IPS DF 19.7 (cell line): ENCODE data around the gene FAAP100.

Source experiments
- DNase-seq: peaks from one replicate; pipeline ENCODE4 v3.0.0-alpha.2; 2013; ENCODE audit warnings: low read depth, low spot score

The FAAP100 gene

DNA sequence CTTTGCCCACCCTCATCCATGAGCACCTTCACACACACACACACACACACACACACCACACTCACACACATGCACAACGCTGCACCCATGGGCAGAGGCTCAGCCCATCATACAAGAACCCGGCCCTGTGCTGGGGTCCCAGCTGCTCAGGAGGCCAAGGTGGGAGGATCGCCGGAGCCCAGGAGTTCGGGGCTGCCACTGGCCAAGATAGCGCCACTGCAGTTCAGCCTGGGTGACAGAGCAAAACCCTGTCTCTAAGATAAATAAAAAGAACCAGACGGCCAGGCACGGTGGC lies 27.3 kb downstream of the FAAP100 start:
- no peak for DNase-seq

DNA sequence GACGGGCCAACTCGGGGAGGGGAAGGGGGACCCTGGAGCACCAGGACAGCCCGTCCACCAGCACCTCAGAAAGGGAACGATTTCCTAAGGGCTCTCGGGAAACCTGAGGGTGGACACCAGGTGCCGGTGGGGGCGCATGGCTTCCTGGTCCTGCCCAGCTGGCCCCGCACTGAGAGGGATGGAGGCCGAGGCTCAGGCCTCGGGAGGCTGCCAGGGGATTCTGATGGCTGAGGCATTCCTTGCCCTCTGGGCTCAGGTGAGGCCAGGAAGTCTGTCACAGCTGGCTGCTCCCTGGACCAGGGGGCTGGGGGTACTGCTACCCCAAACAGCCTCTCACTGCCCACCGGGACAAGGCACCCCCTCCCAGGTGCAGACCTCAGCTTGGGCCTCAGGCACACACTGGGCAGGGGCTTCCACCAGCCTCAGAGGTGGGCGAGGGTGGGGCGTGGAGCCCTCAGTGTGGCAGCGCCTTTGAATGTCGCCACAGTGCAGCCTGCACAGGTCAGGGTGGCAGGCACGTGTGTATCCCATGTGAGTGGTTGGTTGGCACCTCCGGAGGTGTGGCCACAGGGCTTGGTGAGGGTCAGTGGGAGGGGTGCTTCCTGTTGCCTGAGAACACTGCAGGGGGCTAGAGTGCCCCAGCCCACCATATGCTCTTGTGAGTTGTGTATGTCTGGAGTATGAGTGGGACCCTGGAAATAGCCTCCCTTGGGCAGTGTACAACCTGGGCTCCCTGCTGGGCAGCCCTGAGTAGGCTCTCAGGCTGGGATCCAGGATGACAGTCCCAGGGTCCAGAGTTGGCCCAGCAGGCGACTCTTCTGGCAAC lies 27.9 kb downstream of the FAAP100 start:
- DNase-seq, result no peak

DNA sequence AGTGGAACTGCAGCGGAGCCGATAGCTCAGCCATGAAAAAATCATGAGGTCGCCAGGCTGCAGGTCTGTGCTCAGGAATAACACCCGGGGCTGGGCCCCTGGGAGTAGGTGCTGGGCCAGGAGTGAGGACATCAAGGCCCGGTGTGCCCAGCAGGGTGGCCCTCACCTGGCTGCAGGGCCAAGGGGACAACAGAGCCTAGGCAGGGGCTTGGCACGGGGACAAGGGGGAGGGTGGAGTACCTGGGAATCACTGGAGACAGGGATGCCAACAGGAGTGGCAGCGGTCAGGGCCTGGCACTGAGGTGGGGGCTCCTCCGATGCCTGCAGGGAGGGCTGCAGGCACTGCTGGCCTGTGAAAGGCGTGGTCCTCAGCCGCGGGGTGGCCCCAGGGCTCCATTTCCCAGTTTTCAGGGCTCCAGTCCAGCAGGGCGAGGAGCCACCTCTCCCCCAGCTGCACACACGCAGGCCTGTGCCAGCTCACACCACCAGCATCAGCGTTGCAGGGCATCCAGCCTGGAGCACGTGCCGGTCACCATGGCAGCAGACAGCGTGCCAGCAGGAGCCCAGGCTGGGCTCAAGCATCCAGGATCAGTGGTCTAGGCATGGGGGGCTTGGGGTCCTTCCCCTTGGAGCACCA lies 28.6 kb downstream of the FAAP100 start:
- DNase-seq, result no peak

DNA sequence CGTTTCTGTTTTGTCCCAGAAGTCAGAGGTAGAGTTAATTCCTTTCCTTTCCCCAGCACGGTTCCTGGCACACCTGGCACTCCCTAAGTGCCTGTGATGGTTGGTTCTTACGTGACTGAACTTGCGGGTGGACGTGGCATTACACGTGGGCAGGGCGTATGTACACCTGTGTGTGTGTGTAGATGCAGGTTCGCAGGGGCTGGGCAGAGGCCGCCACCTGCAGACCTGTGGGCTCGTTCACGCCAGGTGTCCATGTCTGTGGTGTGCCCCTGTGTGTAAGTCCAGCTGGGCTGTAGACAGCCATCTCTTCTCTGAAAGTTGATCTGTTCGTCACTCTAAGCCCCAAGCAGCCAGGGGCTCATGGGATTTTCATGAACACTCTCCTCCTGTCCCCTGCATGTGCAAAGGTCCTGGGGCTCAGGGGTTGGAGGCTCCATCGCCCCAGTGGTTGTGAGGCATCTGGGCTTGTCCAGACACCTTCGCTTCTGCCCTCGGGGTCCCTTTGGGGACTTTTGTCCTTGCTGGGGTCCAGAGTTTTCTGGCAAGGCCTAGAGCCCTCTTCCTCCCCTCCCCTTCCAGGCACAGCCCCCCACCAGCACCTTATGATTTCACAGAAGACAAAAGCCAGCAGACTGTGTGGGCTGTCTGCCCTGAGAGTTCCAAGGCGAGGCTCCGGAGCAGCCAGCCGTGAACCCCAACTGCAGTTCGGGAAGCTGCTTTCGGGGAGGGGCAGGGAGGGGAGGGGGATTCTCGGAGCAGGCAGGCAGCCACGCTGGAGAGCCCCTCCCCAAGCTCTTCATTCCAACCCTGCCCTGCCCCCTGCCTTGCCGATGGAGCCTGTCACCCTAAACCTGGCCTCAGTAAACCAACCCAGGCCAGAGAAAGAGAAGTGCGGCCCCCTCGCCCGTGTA lies 29.4 kb downstream of the FAAP100 start:
- no peak for DNase-seq

DNA sequence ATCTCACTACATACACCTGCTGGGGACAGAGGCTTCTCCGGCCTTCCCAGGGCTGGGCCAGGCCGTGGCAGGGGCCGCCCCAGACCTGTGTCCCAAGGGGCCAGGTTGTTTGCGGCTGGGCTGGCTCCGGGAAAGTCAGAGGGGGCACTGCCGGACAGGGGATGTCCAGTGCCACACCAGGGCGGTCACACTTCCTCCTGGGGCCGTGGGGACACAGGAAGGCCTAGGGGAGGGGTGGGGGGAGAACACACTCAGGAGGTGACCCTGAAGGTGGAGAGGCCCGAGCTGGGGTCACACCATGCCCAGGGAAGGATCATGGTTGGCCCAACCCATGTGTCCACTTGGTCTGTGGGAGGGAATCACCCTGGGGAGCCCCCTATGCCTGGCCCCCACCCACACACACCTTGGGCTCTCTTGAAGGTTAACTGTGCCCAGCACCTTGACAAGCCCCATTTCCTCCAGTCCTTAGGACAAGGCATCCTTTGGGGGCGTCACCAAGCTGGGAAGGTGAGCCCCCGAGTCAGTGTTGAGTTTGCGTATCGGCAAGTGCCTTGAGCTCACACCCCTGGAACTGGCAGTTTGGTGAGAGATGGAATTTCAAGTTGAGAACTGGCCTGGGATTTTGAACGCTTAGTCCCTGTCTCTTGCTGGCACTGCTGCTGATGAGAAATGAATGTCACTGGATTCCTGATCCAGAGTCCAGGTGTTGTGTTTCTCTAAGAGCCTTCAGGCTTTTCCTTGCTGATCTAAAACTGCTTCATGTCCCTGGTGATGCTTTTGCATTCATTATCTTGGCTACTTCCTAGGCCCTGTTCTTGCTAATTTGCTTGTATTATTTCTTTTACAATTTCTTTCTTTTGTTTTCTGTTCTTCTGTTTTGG lies 31.9 kb downstream of the FAAP100 start:
- no peak for DNase-seq

DNA sequence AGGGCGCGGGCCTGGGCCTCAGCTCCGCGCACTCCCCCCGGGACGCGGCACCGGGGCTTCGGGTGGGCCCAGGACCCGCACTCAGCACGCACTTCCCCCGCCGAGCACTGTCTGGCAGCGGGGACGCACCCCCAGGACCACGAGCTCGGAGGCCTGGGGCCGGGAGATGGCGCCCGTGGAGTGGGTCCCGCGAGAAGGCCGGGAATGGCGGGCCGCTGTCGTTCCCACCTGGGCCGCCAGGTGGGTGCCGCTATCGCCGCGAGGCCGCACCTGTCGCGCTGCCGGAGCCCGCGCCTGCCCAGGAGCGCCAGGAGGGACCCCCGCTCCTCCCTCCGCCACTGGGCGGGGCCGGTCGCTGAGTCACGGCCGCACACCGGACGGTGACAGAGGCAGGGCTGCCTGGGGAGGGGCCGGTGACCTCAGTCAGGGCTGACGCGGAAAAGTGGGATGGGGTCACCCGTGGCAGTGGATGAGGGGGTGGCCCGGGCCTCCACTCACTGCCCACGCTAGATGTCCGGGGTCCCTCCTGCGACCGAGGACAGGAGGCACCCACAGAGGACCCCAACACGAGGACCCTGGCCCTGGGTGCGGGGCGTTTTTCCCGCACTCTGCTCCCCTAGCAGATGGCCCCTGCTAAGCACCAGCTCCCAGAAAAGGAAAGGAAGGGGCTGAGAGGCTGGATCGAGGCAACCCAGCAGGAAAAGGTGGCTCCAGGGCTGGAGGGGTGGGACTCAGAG lies 32.7 kb downstream of the FAAP100 start:
- no peak for DNase-seq

DNA sequence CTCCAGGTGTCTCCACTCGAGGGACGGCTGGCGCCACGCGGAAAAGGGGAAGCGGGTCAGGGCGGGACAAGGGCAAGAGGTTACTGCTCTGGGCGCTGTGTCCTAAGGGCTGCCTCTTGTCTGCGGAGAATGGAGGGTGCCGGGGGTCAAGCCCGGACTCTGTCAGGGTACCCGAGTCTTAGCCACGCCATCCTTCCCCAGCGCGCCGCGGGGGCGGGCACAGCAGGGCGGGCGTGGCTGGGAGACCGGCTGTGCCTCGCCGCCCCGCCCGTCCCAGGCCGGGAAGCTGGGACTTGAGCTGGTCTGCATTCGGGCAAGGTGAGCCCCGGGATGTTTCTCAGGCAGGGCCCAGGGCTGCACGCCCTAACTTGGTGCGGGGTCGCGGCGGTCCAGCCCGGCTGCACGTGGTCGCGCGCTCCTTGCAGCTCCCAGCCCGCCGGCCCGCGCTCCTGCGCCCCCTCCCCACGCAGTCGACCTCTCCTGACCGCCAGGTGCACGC lies 33.3 kb downstream of the FAAP100 start:
- no peak for DNase-seq

DNA sequence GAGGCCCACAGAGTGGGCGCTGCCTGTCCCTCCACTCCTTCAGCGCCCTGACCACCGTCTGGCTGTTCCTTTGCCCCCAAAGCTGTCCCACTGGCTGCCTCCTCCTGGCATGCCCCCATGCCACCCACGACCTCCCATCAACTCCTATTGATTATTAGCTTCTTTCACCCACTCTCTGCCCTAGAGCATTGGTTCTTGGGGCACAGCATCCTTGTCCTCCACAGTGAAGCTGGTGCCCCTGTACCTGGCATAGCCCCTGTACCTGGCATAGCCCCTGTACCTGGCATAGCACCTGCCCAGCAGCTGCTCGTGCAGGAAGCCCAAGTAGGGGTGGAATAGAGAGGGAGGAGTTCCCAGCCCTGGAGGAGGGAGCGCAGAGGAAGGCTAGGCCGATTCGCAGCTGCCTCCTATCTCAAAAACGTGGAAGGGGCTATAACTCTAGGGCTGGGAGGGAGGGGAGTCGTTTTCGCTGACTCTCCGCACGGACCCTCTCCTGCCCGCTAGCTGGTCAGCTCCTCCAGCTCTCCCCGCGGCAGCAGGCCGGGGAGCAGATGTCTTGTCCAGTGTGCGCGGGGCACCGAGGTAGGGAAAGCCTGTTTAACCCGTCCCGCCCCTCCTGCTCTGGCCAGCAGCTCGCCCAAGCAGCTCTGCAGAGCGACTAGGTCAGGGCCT lies 33.9 kb downstream of the FAAP100 start:
- no peak for DNase-seq

DNA sequence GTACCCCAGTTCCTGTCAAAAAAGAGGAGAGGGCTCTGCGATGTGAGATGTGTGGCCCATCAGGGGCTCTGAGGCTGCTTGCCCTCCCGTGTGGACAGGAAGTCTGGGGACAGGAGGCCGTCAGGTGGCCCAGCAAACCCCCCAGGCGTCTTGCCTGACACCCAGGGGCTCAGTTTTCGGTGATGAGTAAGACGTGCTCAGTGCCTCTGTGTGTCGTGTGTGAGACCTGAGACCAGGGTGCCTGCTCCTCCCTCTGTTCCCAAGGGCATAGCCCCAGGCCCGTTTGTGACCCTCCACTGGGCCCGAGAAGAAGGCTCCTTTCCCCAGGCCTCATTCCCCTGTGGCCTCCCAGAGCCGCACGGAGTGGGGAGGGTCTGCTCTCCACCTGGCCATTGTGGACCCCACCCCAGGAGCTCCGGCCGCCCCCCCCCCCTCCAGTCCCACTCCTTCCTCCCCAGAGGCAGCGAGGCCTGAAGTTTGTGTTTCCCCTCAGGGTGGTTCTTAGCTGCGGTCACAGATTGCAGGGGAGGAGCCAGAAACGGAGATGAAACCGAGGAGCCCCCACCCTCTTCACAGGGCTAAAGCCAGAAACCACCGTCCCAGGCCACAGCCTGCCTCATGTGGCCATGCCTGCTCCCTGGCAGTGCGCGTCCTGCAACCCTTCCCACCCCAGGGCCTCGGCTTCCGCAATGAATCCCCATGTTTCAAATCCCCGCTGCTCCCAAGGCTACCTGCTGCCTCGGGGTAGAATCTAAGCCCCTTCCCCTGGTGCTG lies 34.6 kb downstream of the FAAP100 start:
- no peak for DNase-seq

DNA sequence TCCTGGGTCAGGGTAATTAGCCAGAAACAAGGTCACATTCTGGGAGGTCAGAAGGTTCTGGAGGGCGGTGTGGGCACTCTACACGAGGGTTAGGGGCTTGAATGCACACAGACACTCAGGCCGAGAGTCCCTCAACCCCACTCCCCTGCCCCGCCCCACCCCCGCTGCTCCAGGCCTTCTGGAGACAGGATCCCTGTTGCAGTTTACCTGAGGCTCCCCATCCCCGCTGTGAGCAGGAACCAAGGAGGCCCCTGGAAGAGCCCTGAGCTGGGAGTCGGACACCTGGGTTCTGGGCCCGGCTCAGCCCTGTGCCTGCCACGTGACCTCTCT lies 35.2 kb downstream of the FAAP100 start:
- no peak for DNase-seq

DNA sequence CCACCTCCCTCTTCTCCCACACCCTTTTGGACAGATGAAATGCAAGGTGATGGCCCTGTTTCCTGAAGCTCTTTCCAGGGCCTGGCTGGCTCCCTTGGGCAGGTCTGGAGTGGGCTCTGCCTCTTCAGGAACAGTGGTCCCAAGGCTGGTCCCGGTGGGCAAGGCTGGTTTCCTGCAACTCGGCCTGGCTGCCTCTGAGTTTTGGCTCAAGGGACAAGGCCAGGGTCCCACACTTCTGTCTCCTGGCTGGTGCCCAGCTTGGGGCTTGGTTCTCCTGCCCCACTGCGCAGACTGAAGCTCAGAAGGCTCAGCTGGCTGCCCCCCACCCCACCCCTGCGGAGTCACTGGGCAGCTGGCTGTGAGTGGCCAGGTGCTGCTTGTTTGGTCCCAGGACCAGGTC lies 35.7 kb downstream of the FAAP100 start:
- no peak for DNase-seq

DNA sequence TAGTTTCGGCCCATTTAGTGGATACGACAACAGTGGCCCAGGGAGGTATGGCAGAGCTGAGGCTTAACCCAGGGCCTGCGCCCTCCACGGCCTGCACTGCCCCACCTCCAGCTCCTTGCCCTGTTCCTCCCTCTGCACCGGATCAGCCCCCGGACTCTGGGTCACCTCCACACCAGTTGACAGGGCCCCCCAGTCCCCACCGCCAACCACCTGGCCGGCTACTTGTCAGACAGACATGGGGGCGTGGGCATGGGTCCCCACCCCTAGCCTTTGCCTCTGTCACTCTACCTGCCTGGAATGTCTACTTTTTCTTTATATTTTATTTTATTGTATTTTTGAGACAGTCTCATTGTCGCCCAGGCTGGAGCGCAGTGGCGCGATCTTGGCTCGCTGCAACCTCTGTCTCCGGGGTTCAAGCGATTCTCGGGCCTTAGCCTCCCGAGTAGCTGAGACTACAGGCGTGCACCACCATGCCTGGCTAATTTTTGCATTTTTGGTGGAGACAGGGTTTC lies 36.6 kb downstream of the FAAP100 start:
- no peak for DNase-seq

DNA sequence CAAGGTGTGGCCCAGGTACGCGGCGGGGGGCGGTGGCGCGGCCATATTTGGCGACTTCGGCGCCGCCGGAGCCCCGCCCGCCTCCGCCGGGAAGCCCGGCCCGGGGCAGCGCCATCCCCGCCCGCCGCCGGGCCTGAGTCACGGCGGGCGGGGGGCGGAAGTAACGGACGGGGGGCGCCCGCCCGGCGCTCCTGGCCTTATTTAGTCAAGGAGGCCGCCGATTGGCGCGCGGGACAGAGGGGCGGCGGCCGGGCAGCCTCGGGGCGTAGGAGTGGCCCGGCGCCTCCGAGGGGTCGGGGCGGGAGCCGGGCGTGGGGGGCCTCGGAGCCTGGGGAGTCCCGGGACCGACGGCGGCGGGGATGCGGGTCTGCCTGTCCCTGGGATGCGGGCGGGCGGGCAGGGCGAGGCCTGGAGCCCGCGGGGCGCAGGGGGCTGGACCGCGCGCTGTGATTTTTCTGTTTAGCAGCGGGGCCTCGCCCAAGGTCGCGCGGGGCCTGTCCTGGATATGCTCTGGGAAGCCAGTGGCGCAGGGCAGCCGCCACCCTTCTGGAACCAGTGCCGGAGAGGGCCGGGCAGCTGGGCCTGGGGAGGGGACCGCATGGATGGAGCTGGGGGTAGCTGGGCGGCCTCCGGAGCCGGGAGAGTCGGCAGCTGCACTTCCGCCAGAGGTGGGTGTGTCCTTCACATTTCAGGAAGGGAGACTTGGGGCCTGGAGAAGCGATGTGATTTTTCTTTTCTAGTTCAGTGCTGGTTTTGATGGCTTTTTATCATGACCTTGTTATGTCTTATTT lies 37.2 kb downstream of the FAAP100 start:
- no peak for DNase-seq

DNA sequence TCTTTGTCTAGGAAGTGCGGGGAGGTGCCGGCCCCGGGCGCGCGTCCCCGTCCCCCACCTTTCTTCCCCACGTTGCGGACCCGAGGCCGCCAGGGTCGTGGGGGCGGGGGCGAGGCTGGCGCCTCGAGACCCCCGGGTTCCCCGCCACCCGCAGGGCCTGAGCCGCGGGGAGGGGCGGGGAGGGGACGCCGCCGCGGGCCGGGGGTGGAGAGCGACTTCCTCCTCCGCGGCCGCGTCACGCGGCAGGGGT lies 37.7 kb downstream of the FAAP100 start:
- no peak for DNase-seq

DNA sequence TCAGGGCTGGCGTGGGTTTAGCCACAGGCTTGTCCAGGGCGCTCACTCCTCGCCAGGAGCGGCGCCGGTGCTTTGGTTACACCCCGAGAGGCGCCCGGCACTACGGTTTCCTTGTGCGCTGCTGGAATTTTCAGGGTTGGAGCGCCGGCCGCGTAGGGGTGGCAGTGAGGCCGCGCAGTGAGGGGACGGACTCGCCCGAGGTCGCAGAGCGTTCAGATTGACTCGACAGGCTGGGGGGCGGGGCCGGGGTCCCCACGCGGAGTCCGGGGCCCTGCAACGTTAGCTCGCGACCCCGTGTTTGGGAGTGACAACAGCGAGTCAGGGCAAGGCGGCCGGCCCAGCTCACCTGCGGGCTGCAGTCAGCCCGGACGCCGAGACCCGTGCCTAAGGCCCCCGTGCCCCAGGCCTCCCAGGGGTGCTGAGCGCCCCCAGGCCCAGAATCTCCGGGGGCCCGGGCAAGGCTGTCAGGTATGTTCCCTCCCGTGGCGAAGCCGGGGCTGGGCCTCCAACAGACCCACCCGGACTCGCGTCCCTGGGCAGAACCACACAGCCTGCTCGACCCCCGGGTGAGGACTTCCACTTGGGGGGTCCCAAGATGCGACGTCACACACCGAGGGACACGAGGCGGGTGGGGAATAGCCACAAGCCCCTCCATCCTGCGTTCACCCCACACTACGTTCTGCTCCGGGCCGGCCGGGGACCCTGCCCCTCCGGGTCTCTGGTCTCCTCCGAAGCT lies 38.2 kb downstream of the FAAP100 start:
- no peak for DNase-seq

DNA sequence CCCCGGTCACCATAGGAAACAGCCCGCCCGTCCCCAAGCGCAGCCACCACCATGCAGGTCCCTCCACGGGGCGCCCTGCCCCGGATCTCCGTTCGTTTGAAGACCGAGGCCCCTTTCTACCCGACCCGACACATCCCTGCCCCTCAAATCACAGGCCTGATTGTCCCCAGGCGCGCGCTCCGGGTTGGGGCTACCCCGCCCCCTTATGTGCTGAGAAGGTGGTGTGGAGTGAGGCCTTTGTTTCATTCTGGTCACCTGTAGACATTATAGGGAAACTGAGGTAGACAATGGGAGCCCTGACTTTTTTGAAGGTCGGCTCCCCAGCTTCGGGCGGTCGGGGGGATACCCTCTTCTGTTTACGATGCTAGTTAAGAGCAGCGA lies 38.8 kb downstream of the FAAP100 start:
- no peak for DNase-seq

DNA sequence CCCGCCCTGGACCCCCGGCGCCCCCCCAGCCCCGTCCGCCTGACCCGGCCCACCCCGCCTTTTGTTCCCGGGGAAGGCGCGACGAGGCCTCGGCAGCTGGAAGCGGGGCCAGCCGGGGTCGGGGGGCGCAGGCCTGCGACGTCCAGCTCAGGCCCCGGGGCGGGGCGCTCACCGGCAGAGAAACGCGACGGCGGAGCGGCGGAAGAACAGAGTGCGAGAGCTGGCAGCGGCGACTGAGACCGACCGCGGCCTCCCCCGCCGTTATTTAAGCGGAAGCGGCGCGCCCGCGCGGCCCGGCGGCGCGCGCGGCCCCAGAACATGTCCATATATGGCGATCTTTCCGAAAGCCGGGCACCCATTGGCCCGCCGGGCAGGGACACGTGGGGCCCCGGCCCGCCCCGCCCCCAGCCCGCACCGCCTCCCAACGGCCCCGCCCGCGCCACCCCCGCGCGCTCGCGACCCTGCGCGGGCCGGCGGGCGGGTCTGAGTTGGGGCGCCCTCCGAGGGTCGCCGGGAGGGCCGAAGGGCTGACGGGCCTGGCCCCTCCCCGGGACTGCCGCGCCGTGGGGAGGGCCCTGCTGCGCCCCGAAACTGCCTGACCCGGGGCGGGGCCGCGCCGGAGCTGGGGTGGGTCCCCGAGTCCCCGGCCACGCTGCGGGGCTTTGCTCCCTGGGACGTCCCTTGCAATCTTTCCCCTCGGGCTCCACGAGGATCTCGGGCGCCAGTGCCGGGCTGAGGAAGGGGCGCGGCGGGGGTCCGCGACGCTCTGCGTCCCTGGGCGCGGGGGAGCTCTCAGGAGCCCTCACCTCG lies 39.4 kb downstream of the FAAP100 start, which contains the start of gene ACTG1:
ACTG1 (minus strand) TSS at position 238 of the 810 bp plus-strand sequence. CDS start 445 bp downstream, outside the sequence.
- DNase-seq, result no peak
